Stimulated activated CD4-positive, alpha-beta T cell treated with anti-CD3 and anti-CD28 coated beads, Interleukin-15, amount 100 ng/mL, for 24 hours (primary cell): ENCODE results near the gene PRPF18.

ENCODE experiments used
- DNase-seq: peaks from one replicate; pipeline ENCODE4 v3.0.0-alpha.2; 2020

Gene PRPF18

GRCh38 chr10:13608246-13608853, 21.6 kb downstream of the PRPF18 start:
- no peak for DNase-seq

DNA sequence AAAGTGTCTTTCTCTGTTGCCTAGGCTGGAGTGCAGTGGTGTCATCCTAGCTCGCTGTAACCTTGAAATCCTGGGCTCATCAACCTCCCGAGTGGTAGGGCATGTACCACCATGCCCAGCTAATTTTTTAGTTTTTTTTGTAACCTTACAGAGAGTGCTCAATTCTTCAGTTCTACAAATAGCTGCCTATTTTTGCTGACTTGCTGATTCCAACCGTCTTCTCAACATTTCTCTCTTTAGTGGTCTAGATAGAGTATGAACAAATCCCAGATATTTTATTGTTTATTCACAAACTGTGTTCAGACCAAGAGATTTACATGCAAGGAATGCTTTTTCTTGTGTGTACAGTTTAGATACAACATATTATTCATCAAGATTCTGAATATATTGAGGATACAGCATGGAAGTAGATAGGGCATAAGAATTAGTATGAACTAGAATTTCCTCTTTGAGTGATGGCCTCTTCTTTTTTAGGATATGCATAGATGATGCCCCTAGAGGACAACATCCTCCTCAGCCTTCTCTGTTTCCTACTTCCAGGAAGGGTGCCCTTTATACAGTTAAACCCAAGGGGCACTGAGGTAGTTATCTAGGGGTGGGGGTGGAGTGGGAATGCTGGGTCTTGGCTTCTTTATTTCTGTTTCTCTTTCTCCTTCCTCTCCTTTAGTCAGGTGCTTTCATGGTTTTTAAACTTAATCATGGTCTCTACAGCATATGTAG, 26.0 kb downstream of the PRPF18 start:
- no peak for DNase-seq

DNA sequence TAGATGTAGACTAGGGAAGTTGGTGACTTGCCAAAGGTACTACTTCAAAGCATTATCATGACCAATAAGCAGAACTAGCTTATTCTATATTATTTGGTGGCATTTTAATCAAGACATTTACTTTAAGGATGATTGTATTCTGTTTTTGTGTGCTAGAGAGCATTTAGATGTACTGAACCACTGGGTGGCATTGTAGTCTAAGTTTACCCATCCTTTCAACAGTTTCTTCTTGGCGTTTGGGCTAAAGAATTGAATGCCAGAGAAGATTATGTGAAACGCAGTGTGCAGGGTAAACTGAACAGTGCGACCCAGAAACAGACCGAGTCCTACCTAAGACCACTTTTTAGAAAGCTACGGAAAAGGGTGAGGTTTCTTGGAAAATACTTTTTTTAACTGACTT, 26.8 kb downstream of the PRPF18 start:
- no peak for DNase-seq

DNA sequence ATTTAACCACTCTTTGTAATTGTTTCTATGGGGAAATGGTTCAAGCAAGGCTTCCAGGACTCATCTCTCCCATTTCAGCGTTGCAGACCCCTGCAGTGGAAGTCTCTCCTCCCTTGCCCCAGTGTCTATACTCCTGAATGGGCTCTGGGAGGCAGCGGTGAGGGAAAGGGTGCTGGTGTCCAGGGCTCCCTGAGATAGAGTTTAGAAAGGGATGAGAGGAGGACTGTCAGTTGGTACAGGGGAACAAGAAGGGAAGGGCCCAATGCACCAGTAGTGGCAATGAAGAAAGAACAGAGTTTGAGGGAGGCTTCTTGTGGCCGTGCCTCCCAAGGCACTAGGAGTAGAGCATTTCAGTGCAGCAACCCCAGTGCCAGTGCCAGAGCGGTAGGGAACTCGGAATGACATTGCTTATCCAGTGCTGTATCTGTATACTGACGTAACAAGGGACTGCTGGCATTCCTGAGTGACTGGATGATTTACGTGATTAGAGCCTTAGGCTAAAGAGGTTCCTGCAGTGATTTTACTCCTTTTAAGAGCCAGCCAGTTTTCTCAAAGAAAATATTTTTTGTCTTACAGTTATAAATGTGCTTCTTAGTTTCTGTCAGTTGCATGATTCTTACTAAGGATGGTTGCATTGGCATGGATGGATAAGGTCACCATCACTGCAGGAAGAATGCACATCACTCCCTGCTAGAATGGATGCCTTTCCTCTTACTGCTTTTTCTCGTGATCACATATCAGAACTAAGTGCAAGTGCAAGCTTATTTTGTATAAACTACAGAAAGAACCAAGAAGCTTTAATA, 28.0 kb downstream of the PRPF18 start:
- no peak for DNase-seq

DNA sequence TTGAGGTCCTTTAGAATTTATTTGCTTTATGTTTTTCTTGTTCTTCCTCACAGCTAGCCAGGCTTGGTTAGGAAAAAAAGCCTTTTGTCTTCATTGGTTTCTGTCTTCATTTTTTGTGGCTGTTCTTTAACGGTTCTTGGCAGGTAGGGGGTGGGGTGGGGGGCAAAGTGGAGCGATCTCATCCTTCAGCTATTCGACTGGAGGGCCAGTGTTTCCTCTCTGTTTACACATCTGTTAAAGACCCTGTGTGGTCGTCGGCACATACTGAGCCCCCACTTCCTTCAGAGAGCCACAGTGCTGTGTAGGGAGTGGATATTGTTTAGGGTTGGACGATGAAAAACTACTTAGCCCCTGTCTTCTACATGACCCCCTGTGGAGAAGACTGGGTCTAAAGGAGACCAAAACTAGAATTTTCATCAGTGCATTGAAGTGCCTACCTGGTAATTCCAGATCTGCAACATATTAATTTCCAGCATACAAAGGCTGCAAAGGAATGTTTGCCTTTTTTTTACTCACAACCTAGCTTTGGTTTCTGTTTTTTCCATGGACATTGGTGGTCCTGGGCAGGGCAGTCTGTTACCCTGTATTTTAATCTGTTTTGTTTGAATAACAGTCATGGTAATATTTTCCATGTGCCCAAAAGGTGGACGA, 29.0 kb downstream of the PRPF18 start:
- DNase-seq: no peak

GRCh38 chr10:13617116-13617515, 30.4 kb downstream of the PRPF18 start:
- no peak for DNase-seq

GRCh38 chr10:13621931-13622330, 35.2 kb downstream of the PRPF18 start:
- no peak for DNase-seq

DNA sequence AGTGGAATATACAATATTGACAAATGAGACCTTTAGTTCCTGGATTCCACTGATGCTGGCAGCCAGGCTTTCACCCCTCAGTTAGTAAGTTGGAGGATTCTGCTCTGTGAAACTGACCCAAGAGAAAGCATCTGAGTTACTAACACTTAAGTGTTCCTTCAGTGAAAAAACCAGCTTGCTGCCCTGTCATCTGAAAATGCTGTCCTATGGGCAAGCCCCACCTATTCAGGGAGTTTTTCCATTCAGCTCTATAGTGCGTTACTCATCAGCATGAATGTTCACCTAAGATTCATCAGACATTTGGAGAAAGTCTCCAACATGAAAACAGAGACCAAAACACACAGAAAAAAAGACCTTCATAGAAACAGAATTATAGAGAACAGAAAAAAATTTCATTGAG, 37.9 kb downstream of the PRPF18 start:
- no peak for DNase-seq

- no peak for DNase-seq
These were observed 40.9 kb downstream of the PRPF18 start for GRCh38 chr10:13627459-13628310.

GRCh38 chr10:13628661-13629060, 41.9 kb downstream of the PRPF18 start:
- no peak for DNase-seq

DNA sequence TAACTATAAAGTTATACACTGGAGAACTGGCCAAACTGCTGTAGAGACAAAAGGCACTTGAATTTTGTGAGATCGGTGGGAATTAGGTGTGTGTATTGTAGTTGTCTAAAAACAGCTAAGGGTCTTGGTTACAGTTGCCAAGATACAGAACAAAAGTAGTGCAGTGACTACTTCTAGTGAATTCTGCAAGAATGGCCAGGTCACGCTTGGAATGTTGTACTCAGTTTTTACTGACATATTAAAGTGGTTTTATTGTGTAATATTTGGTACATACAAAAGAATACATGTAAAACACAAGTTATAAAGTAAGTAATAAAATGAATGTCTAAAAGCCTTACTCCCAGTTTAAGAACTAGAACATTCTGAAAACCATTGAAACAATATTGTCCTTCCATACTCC, 42.4 kb downstream of the PRPF18 start:
- DNase-seq: no peak

DNA sequence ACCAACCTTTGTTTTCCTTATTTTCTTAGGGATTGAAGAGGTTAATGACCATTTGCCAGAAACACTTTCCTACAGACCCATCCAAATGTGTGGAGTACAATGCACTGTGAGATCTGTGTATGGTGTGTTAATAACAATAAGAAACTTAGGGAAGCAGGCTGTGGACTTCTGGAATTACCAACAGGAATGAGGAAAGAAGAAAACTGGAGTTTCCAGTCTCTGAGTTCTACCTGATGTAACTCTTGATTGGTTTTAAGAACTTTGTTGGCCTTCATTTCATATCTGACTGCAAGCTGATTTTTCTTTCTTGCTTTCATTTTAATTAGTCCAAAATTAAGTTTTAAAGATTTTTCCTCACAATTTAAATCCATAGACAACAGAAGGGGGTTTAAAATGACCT, 43.5 kb downstream of the PRPF18 start:
- DNase-seq: no peak

- no peak for DNase-seq
These were observed 44.8 kb downstream of the PRPF18 start for GRCh38 chr10:13631594-13631993.

DNA sequence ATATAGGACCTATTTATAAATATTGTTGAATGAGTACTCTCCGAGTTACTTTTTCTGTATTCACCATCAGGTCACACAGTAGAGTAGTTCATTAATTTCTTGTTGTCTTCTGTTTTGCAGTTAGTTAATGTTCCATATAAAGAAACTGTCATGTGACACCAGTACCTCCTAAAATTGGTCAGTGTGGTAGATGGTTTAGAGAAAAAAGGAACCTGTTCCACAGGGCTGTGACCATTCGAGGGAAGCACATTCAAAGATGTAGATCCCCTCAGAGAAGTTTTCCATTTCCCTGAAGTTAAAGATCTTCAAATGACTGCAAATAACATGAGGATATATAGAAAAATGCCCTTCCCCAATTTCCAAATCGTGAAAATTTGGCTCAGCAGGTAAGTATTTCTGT, 45.7 kb downstream of the PRPF18 start:
- DNase-seq: no peak

GRCh38 chr10:13632884-13633440, 46.2 kb downstream of the PRPF18 start:
- DNase-seq: no peak

GRCh38 chr10:13633689-13634088, 46.9 kb downstream of the PRPF18 start:
- no peak for DNase-seq

GRCh38 chr10:13634207-13634606, 47.4 kb downstream of the PRPF18 start:
- no peak for DNase-seq

- no peak for DNase-seq
These were observed 50.0 kb downstream of the PRPF18 start for GRCh38 chr10:13636776-13637175.

DNA sequence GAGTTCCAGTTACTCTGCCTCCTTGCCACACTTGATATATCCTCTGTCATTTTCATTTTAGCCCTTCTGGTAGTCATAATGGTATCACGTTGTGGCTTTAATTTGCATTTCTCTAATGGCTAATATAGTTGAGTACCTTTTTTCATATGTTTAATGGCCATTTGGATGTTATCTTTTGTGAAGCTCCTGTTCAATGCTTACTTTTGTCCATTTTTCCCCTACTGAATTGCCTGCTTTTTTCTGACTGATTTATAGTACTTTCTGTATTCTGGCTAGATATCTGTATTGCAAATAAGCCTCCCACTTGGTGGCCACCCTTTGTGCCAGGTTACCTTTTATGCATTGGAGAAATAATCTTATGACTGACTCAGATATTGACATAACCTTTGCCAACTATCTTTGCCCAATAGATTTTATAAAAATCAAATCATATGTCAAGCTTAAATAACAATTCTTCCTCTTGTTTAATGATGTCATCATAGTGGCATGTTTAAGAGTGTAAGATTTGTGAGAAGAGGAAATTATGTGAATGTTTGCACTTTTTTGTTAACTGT, 50.6 kb downstream of the PRPF18 start:
- no peak for DNase-seq

DNA sequence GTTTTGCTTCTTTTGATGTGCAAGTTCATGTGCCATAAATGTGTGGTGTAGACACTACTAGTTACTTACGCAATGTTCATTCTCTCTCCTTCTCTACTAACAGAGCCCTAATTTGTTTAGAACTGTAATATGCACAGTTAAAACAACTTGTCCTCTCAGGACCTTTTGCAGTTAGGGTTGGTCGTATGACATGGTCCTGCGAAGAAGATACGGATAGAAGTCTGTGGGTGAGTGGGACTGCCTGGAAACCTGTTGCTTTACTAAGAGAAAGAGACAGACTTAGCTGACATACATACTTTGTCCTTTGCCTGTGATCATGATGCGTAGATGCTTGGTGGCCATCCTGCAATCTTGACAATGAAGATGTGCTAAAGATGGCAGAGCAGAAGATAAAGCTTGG, 51.1 kb downstream of the PRPF18 start:
- DNase-seq: no peak

DNA sequence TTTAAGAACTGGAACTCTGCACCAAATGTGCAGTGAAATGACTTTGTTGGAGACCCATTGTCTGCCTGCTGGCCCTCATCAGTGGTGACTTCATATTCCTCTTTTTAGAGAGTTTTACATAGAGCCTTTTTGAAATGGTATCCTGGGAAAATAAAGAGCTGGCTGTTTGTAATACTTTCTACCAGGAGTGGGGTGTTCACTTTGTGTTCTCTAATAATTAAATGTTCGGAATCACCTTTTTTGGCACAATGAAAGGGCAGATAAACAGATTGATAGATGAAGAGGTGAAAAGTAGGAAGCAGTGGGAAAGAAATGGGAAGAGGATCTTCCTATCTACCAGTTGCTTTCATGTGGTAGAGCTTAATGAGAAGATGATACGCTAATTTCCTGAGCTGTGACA, 55.5 kb downstream of the PRPF18 start:
- no peak for DNase-seq

- DNase-seq: no peak
These were observed 56.3 kb downstream of the PRPF18 start for GRCh38 chr10:13643016-13643415.
